Measurements from ENCODE around the gene COL21A1. TPM values are rescaled to one million over a fixed set of nuclear protein-coding genes. Genes with fewer than 3 reads are reported as not detected.

Gene COL21A1
- total RNA-seq, 1 donor from 2014 or later = 16.7 TPM

GRCh38 chr6:56214703-56215101 lies 32.7 kb downstream of the COL21A1 start:
- Histone ChIP-seq H3K4me1 (peaks cover 16% of the 10 kb centered on the region), H3K27me3 (no peaks in the 10 kb centered on the region), H3K9me3 (no peaks in the 10 kb centered on the region), H3K36me3 (no peaks in the 10 kb centered on the region), H3K27ac (no peak overlapping the region), H3K4me3 (no peak overlapping the region)
- TF ChIP-seq POLR2AphosphoS5 (IDR thresholded peaks at IDR 0.05; ENCODE audit: insufficient read depth in 1 of 2, low read depth in 1 of 2) (no peak), CTCF (IDR thresholded peaks at IDR 0.05) (no peak), POLR2A (IDR thresholded peaks at IDR 0.05) (no peak)
- intact Hi-C loops (cut with DNase I) = no loop called here
- DNase-seq (ENCODE audit: extremely low spot score in 2 of 2) = no peak

GRCh38 chr6:56214041-56214702 lies 33.2 kb downstream of the COL21A1 start:
- Histone ChIP-seq H3K4me3 (no peak overlapping the region), H3K9me3 (no peaks in the 10 kb centered on the region), H3K4me1 (peaks cover 14% of the 10 kb centered on the region), H3K27ac (no peak overlapping the region), H3K27me3 (no peaks in the 10 kb centered on the region), H3K36me3 (no peaks in the 10 kb centered on the region)
- no peak for DNase-seq (ENCODE audit: extremely low spot score in 2 of 2)
- intact Hi-C loops (cut with DNase I) = no loop called here
- TF ChIP-seq POLR2AphosphoS5 (IDR thresholded peaks at IDR 0.05; ENCODE audit: insufficient read depth in 1 of 2, low read depth in 1 of 2) = no peak
- no peak for TF ChIP-seq POLR2A (IDR thresholded peaks at IDR 0.05)
- TF ChIP-seq CTCF (IDR thresholded peaks at IDR 0.05) = no peak

DNA sequence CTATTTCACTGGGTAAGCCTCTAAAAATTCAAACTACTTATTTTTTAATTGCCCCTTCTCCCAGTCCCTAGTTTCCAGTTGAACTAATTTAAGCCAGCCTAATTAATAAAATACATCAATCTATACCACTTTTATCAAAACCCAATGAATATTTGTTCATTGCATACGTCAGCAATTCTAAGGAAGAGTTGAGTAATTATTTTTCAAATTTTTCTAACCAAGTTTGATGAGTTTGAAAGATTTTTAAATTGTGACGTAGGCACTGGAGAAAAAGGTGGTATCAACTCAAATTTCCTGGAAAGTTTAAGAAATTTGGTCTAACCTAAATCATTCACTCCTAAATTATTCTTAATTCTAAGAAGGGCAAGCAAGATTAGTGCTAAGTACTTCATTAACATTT lies 35.7 kb downstream of the COL21A1 start:
- H3K9me3 ChIP-seq = no peaks in the 10 kb centered on the region

GRCh38 chr6:56204134-56204533 lies 43.2 kb downstream of the COL21A1 start:
- intact Hi-C loops (cut with DNase I) = no loop called here
- no peak for DNase-seq (ENCODE audit: extremely low spot score in 2 of 2)
- Histone ChIP-seq H3K9me3 (no peaks in the 10 kb centered on the region), H3K4me1 (peaks cover 11% of the 10 kb centered on the region), H3K27me3 (no peaks in the 10 kb centered on the region), H3K4me3 (no peak overlapping the region), H3K27ac (no peak overlapping the region), H3K36me3 (no peaks in the 10 kb centered on the region)
- TF ChIP-seq POLR2AphosphoS5 (IDR thresholded peaks at IDR 0.05; ENCODE audit: insufficient read depth in 1 of 2, low read depth in 1 of 2) = no peak
- TF ChIP-seq POLR2A (IDR thresholded peaks at IDR 0.05) = no peak
- no peak for TF ChIP-seq CTCF (IDR thresholded peaks at IDR 0.05)

More for the DNA sequence above, 35.7 kb downstream of the COL21A1 start:
- no peak overlapping the region for H3K27ac ChIP-seq
- no peak for DNase-seq (ENCODE audit: extremely low spot score in 2 of 2)
- H3K36me3 ChIP-seq = no peaks in the 10 kb centered on the region
- peaks cover 14% of the 10 kb centered on the region for H3K4me1 ChIP-seq
- intact Hi-C loops (cut with DNase I) = no loop called here
- TF ChIP-seq POLR2A (IDR thresholded peaks at IDR 0.05) (no peak), CTCF (IDR thresholded peaks at IDR 0.05) (no peak), POLR2AphosphoS5 (IDR thresholded peaks at IDR 0.05; ENCODE audit: insufficient read depth in 1 of 2, low read depth in 1 of 2) (no peak)
- H3K4me3 ChIP-seq = no peak overlapping the region
- H3K27me3 ChIP-seq = no peaks in the 10 kb centered on the region

DNA sequence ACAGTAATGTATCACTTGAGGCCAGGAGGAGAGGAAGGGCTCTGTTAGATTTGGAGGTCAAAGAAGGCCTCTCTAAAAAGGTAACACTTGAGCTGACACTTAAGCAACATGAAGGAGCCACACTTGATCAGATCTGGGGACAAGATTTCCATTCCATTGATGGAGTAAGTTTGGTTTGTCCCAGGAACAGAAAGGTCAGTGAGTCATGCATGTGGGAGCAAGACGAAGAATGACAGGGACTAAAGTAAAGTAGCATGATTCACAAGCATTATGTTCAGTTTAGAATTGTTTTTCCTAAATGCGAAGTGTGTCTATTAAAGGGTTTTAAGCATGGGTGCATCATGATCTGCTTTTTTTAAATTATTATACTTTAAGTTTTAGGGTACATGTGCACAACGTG lies 47.4 kb downstream of the COL21A1 start:
- intact Hi-C loops (cut with DNase I) = no loop called here
- no peak for TF ChIP-seq POLR2A (IDR thresholded peaks at IDR 0.05)
- no peak for TF ChIP-seq CTCF (IDR thresholded peaks at IDR 0.05)
- no peak for TF ChIP-seq POLR2AphosphoS5 (IDR thresholded peaks at IDR 0.05; ENCODE audit: insufficient read depth in 1 of 2, low read depth in 1 of 2)
- Histone ChIP-seq H3K27me3 (no peaks in the 10 kb centered on the region), H3K27ac (no peak overlapping the region), H3K36me3 (no peaks in the 10 kb centered on the region), H3K4me3 (no peak overlapping the region), H3K4me1 (peaks cover 11% of the 10 kb centered on the region), H3K9me3 (peaks cover 3% of the 10 kb centered on the region)
- DNase-seq (ENCODE audit: extremely low spot score in 2 of 2) = no peak

Data from vagina (tissue), 2 donors.